Gastroesophageal sphincter (tissue), 3 donors: Measurements from ENCODE around the gene HADHA.

ENCODE experiments used
- EP300 ChIP-seq: sonication (generic); formaldehyde crosslinking; IDR thresholded peaks from one replicate; pipeline ENCODE4 v1.6.1; 2017; ENCODE audit warnings: antibody characterized with exemption, mild to moderate bottlenecking
- POLR2A ChIP-seq, 2 donors: fragments of 450-650 bp; IDR thresholded peaks; one replicate each; pipeline ENCODE4 v1.6.1; 2017; ENCODE audit warnings: antibody characterized with exemption in 2 of 2, mild to moderate bottlenecking in 2 of 2, moderate library complexity in 1 of 2
- POLR2AphosphoS5 ChIP-seq: sonication (generic); formaldehyde crosslinking; IDR thresholded peaks from one replicate; pipeline ENCODE4 v1.6.1; 2017; ENCODE audit warnings: antibody characterized with exemption
- TF ChIP-seq, protein P1 (sequence below), 4 experiments: fragments of 200-600 bp in 2 of 4; fragments of 450-650 bp in 2 of 4; sonication (generic) in 1 of 4; IDR thresholded peaks; one replicate each; pipeline ENCODE4 v1.5.1; 2017 to 2019; ENCODE audit warnings: antibody characterized with exemption in 4 of 4, mild to moderate bottlenecking in 2 of 4, moderate library complexity in 2 of 4

DNA sequence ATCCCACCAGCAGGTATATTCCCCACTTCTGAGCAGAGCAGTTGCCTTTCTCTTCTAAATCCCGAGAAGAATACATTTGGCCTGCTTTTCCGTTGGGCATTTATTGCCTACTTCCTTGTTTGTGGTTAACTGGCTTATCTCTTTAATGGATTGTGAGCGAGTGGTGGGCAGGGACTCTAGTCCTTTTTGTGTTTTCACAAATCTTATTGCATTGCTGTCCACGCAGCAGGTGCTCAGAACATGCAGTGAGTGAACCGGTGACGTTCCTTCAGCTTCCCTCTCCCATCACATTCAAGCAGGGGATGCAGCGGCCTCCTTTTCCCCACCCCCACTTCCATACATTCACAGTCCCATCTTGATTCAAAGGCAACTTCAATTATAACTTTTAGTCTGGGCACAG is 100.4 kb downstream of the HADHA start:
- TF ChIP-seq POLR2AphosphoS5: no peak
- TF ChIP-seq, protein P1, sequence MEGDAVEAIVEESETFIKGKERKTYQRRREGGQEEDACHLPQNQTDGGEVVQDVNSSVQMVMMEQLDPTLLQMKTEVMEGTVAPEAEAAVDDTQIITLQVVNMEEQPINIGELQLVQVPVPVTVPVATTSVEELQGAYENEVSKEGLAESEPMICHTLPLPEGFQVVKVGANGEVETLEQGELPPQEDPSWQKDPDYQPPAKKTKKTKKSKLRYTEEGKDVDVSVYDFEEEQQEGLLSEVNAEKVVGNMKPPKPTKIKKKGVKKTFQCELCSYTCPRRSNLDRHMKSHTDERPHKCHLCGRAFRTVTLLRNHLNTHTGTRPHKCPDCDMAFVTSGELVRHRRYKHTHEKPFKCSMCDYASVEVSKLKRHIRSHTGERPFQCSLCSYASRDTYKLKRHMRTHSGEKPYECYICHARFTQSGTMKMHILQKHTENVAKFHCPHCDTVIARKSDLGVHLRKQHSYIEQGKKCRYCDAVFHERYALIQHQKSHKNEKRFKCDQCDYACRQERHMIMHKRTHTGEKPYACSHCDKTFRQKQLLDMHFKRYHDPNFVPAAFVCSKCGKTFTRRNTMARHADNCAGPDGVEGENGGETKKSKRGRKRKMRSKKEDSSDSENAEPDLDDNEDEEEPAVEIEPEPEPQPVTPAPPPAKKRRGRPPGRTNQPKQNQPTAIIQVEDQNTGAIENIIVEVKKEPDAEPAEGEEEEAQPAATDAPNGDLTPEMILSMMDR (IDR thresholded peaks at IDR 0.05): no peak
- TF ChIP-seq POLR2A (IDR thresholded peaks at IDR 0.05): no peak
- no peak for TF ChIP-seq EP300
